Measurements from ENCODE around the gene AFF1. TPM values are rescaled to one million over a fixed set of nuclear protein-coding genes. Genes with fewer than 3 reads are reported as not detected.

The AFF1 gene
- total and polyA plus RNA-seq, 2 of the 4 experiments (the other 2 are of a cell fraction): 7.0 to 9.6 TPM

DNA sequence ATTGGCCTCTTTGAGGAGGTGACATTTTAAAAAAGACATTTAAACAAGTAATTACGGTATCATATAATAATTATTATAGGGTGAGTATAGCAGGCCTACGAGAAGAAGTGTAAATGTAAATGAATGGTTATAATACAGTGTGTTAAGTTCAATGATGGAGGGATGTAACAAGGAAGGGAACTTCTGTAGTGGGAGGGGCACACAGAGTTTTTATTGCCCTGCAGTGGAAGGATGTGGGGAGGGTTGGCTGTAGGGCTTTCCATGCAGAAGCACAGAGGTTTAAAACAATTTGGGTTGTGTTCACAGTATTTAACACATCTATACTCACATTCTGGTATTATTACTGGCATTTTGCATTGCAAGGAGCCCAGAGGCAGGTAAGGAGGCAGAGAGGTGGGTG lies 41.1 kb downstream of the AFF1 start:
- WGBS, 2 experiments (ENCODE audit: extremely low coverage in 2 of 2, insufficient read length in 1 of 2): 80 to 100% methylated on average over 1 of the region's 2 CpGs
- H2BK5ac ChIP-seq (ENCODE audit: low read depth, low read length, poor library complexity, severe bottlenecking): no peak overlapping the region
- no peak overlapping the region for H3K14ac ChIP-seq (replicated peaks; ENCODE audit: low read depth, low read length)
- H2BK15ac ChIP-seq (ENCODE audit: low read depth, low read length): no peak overlapping the region
- peaks cover 3% of the 10 kb centered on the region for H3K4me1 ChIP-seq (ENCODE audit: control insufficient read depth, insufficient read depth, low read length)
- intact Hi-C loops (cut with micrococcal nuclease): no loop called here
- ChIA-PET CTCF (no interaction called here), POLR2A (ENCODE audit: unreplicated experiment) (no interaction called here)
- no peak overlapping the region for H4K91ac ChIP-seq (ENCODE audit: insufficient read depth, low read depth, low read length)
- no peak overlapping the region for H3K23ac ChIP-seq (ENCODE audit: low read depth, low read length)
- no peak overlapping the region for H4K5ac ChIP-seq (ENCODE audit: low read depth, low read length)
- no peaks in the 10 kb centered on the region for H3K9me3 ChIP-seq (ENCODE audit: control insufficient read depth, insufficient read depth, low read length)
- H3K18ac ChIP-seq (ENCODE audit: low read depth, low read length): no peak overlapping the region
- H3K4me3 ChIP-seq (ENCODE audit: insufficient read depth, low read depth, low read length): no peak overlapping the region
- no peaks in the 10 kb centered on the region for H4K20me1 ChIP-seq (ENCODE audit: insufficient read depth, low read length)
- DNase-seq (no peak), ATAC-seq (ENCODE audit: low read depth) (no peak)
- H2BK20ac ChIP-seq (ENCODE audit: low read depth, low read length): no peak overlapping the region
- H3K36me3 ChIP-seq (ENCODE audit: control insufficient read depth, insufficient read depth, low read length): no peaks in the 10 kb centered on the region
- H2AK9ac ChIP-seq (replicated peaks; ENCODE audit: low read depth, low read length, poor library complexity): no peak overlapping the region
- TF ChIP-seq MAZ (IDR thresholded peaks at IDR 0.05; ENCODE audit: borderline replicate concordance, low read depth, low read length): no peak
- TF ChIP-seq MAFK (IDR thresholded peaks at IDR 0.05; ENCODE audit: low read depth, low read length): no peak
- no peak for TF ChIP-seq MXI1 (IDR thresholded peaks at IDR 0.05; ENCODE audit: borderline replicate concordance, low read depth, low read length)
- TF ChIP-seq, protein P1, sequence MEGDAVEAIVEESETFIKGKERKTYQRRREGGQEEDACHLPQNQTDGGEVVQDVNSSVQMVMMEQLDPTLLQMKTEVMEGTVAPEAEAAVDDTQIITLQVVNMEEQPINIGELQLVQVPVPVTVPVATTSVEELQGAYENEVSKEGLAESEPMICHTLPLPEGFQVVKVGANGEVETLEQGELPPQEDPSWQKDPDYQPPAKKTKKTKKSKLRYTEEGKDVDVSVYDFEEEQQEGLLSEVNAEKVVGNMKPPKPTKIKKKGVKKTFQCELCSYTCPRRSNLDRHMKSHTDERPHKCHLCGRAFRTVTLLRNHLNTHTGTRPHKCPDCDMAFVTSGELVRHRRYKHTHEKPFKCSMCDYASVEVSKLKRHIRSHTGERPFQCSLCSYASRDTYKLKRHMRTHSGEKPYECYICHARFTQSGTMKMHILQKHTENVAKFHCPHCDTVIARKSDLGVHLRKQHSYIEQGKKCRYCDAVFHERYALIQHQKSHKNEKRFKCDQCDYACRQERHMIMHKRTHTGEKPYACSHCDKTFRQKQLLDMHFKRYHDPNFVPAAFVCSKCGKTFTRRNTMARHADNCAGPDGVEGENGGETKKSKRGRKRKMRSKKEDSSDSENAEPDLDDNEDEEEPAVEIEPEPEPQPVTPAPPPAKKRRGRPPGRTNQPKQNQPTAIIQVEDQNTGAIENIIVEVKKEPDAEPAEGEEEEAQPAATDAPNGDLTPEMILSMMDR (conservative IDR thresholded peaks at IDR 0.05; ENCODE audit: low read depth, low read length): no peak
- no peak for TF ChIP-seq FOS (IDR thresholded peaks at IDR 0.05; ENCODE audit: low read depth, low read length)
- H3K27me3 ChIP-seq (ENCODE audit: control insufficient read depth, insufficient read depth, low read length): no peaks in the 10 kb centered on the region
- peaks cover 17 to 20% of the 10 kb centered on the region in 2 experiments for H3K79me1 ChIP-seq (ENCODE audit: low read depth in 1 of 2, low read length in 2 of 2)
- H3K9ac ChIP-seq (ENCODE audit: low read depth, low read length): no peak overlapping the region
- no peak overlapping the region for H2BK120ac ChIP-seq (ENCODE audit: low read depth, low read length)
- no peak overlapping the region for H4K8ac ChIP-seq (ENCODE audit: low read depth in 2 of 2, low read length in 2 of 2)
- no peak overlapping the region for H3K27ac ChIP-seq (ENCODE audit: insufficient read depth, low read length)
- no TSS peak for BruUV-seq (replicated peaks)
- in situ Hi-C loops (cut with MboI; ENCODE audit: low sequenced_read_pairs): no loop called here
- H3K56ac ChIP-seq (ENCODE audit: extremely low read depth, insufficient read depth, low read length): no peak overlapping the region
- H3K4ac ChIP-seq (ENCODE audit: low read depth, low read length): no peak overlapping the region
- no peak overlapping the region for H2AK5ac ChIP-seq (ENCODE audit: low read depth, low read length)
- dilution Hi-C loops (cut with HindIII; ENCODE audit: low sequenced_read_pairs, unreplicated experiment): no loop called here
- H2AFZ ChIP-seq (replicated peaks; ENCODE audit: low read length, poor library complexity): no peak overlapping the region
- H3K9me1 ChIP-seq (ENCODE audit: insufficient read depth, low read length): peaks cover 3% of the 10 kb centered on the region
- no peak overlapping the region for H3K4me2 ChIP-seq (ENCODE audit: low read depth, low read length)

Measured in IMR-90 (cell line).